Loucy (cell line): Measurements from ENCODE around the gene SCN11A.

ENCODE experiments used
- H2AFZ ChIP-seq: fragments of 200-600 bp; sonication (generic); 2 replicates; pipeline ENCODE4 v1.6.0; 2016; ENCODE audit warnings: antibody characterized with exemption, mild to moderate bottlenecking, low read length, moderate library complexity
- H3F3A ChIP-seq: fragments of 200-600 bp; 2 replicates; pipeline ENCODE4 v1.6.0; 2016; ENCODE audit warnings: antibody characterized with exemption, low read depth, mild to moderate bottlenecking
- H3K27me3 ChIP-seq: fragments of 200-600 bp; sonication (generic); 2 replicates; pipeline ENCODE4 v1.6.1; 2014; ENCODE audit warnings: low read length, mild to moderate bottlenecking; ENCODE audit not compliant: insufficient read depth, poor library complexity, severe bottlenecking
- H3K36me3 ChIP-seq: fragments of 200-600 bp; sonication (generic); 2 replicates; pipeline ENCODE4 v1.6.1; 2016; ENCODE audit warnings: low read length; ENCODE audit not compliant: insufficient read depth
- H3K4me1 ChIP-seq: fragments of 200-600 bp; sonication (generic); 2 replicates; pipeline ENCODE4 v1.5.1; 2014; ENCODE audit warnings: low read length, mild to moderate bottlenecking; ENCODE audit not compliant: insufficient read depth, poor library complexity, severe bottlenecking
- H3K4me2 ChIP-seq: fragments of 200-600 bp; sonication (generic); 2 replicates; pipeline ENCODE4 v1.6.0; 2014; ENCODE audit warnings: antibody characterized with exemption, low read length, low read depth, mild to moderate bottlenecking; ENCODE audit not compliant: poor library complexity, severe bottlenecking
- H3K4me3 ChIP-seq: fragments of 200-600 bp; sonication (generic); 2 replicates; pipeline ENCODE4 v1.5.1; 2014; ENCODE audit warnings: low read length, mild to moderate bottlenecking, mixed read lengths; ENCODE audit not compliant: poor library complexity, severe bottlenecking
- H3K79me2 ChIP-seq: fragments of 200-600 bp; sonication (generic); 2 replicates; pipeline ENCODE4 v1.6.1; 2014; ENCODE audit warnings: low read length; ENCODE audit not compliant: insufficient read depth
- H3K9ac ChIP-seq: fragments of 200-600 bp; sonication (generic); 2 replicates; pipeline ENCODE4 v1.6.0; 2014; ENCODE audit warnings: mild to moderate bottlenecking, low read depth, low read length, moderate library complexity; ENCODE audit not compliant: poor library complexity, severe bottlenecking
- H3K9me2 ChIP-seq: fragments of 200-600 bp; sonication (generic); replicated peaks from 2 replicates; pipeline ENCODE4 v1.6.1; 2016; ENCODE audit warnings: low read depth, low read length, mixed read lengths
- H3K9me3 ChIP-seq: fragments of 200-600 bp; sonication (generic); 2 replicates; pipeline ENCODE4 v1.6.1; 2014; ENCODE audit warnings: mild to moderate bottlenecking, antibody characterized with exemption, low read length, low read depth; ENCODE audit not compliant: insufficient read depth
- H4K20me1 ChIP-seq: fragments of 200-600 bp; sonication (generic); 2 replicates; pipeline ENCODE4 v1.6.0; 2014; ENCODE audit warnings: antibody characterized with exemption, low read length, mild to moderate bottlenecking; ENCODE audit not compliant: insufficient read depth, poor library complexity, severe bottlenecking
- CTCF ChIP-seq: fragments of 200-600 bp; sonication (generic); conservative IDR thresholded peaks from 2 replicates; pipeline ENCODE4 v1.5.1; 2014; ENCODE audit warnings: mild to moderate bottlenecking, antibody characterized with exemption, low read length
- EZH2phosphoT487 ChIP-seq: fragments of 200-600 bp; IDR thresholded peaks from 2 replicates; pipeline ENCODE4 v1.6.1; 2018; ENCODE audit warnings: antibody characterized with exemption, mild to moderate bottlenecking, moderate library complexity, borderline replicate concordance

Gene SCN11A

GRCh38 chr3:39099738-39100499, 48.2 kb upstream of the SCN11A start:
- Histone ChIP-seq H3K79me2 (peaks cover 8% of the 10 kb centered on the region; the same call in 1 of the 2 replicates), H4K20me1 (peaks cover 8% of the 10 kb centered on the region), H3K4me3 (no peak overlapping the region), H3K4me1 (peaks cover 14% of the 10 kb centered on the region), H3K36me3 (peaks cover 61% of the 10 kb centered on the region; the same call in 1 of the 2 replicates), H3K4me2 (no peak overlapping the region), H3K9me2 (no peaks in the 10 kb centered on the region), H3K27me3 (no peaks in the 10 kb centered on the region), H3K9me3 (no peaks in the 10 kb centered on the region), H3F3A (no peaks in the 10 kb centered on the region), H2AFZ (no peak overlapping the region), H3K9ac (no peak overlapping the region)
- TF ChIP-seq EZH2phosphoT487 (no peak), CTCF (no peak)

GRCh38 chr3:39099242-39099641, 47.5 kb upstream of the SCN11A start:
- H3K36me3 ChIP-seq, result peaks cover 68% of the 10 kb centered on the region; the same call in 1 of the 2 replicates

GRCh38 chr3:39098473-39099000, 46.8 kb upstream of the SCN11A start:
- H2AFZ ChIP-seq, result no peak overlapping the region
- no peak overlapping the region for H3K4me3 ChIP-seq
- no peaks in the 10 kb centered on the region; the same call in 1 of the 2 replicates for H3K79me2 ChIP-seq
- H3K36me3 ChIP-seq, result peaks cover 75% of the 10 kb centered on the region; the same call in 1 of the 2 replicates
- H3K4me1 ChIP-seq, result peaks cover 3% of the 10 kb centered on the region
- H3K9ac ChIP-seq, result no peak overlapping the region
- H3K27me3 ChIP-seq, result no peaks in the 10 kb centered on the region
- no peaks in the 10 kb centered on the region for H3K9me2 ChIP-seq
- peaks cover 5% of the 10 kb centered on the region for H4K20me1 ChIP-seq
- no peak overlapping the region for H3K4me2 ChIP-seq
- no peak for TF ChIP-seq CTCF
- no peak for TF ChIP-seq EZH2phosphoT487
- no peaks in the 10 kb centered on the region for H3F3A ChIP-seq
- H3K9me3 ChIP-seq, result no peaks in the 10 kb centered on the region

More at GRCh38 chr3:39099242-39099641, 47.5 kb upstream of the SCN11A start:
- Histone ChIP-seq H3K4me1 (peaks cover 8% of the 10 kb centered on the region), H4K20me1 (peaks cover 5% of the 10 kb centered on the region), H3K9me2 (no peaks in the 10 kb centered on the region), H3F3A (no peaks in the 10 kb centered on the region), H3K27me3 (no peaks in the 10 kb centered on the region), H2AFZ (no peak overlapping the region), H3K4me3 (no peak overlapping the region), H3K9ac (no peak overlapping the region), H3K9me3 (no peaks in the 10 kb centered on the region), H3K79me2 (peaks cover under 1% of the 10 kb centered on the region; the same call in 1 of the 2 replicates), H3K4me2 (no peak overlapping the region)
- no peak for TF ChIP-seq EZH2phosphoT487
- TF ChIP-seq CTCF, result no peak
